ENCODE measurements around the gene C1GALT1. TPM values are rescaled to one million over a fixed set of nuclear protein-coding genes. Genes with fewer than 3 reads are reported as not detected.
A peak's percentile ranks its signal among the peaks of the same experiment; 100 is the strongest.

Gene C1GALT1
- total RNA-seq, 4 donors from 2014 or later: 6.8 to 37.6 (median 16.3) TPM

- WGBS, 2 donors (ENCODE audit: low coverage in 1 of 2): 100% methylated on average over 1 of the region's 1 CpG; no CpG with 5 or more reads in 1 of the 2 donors
- H3K27me3 ChIP-seq: no peaks in the 10 kb centered on the region
- H3K27ac ChIP-seq: no peak overlapping the region
- DNase-seq: no peak
- H3K4me3 ChIP-seq: no peak overlapping the region
- in situ Hi-C loops (cut with MboI; ENCODE audit: low pct_ligation_motif_present in 1 of 4, low pct_unique_long_range_greater_than_20kb in 1 of 4, low sequenced_read_pairs in 3 of 4): no loop called here
- H3K4me1 ChIP-seq: peaks cover 0 to 16% (median 4%) of the 10 kb centered on the region in 4 donors
- H3K36me3 ChIP-seq: no peaks in the 10 kb centered on the region
- intact Hi-C loops (cut with DNase I; ENCODE audit: low total_unique reads): no loop called here
- H3K9me3 ChIP-seq: peaks cover 0 to 3% of the 10 kb centered on the region in 2 donors
- TF ChIP-seq CTCF (IDR thresholded peaks at IDR 0.05): no peak
- TF ChIP-seq POLR2A (IDR thresholded peaks at IDR 0.05): no peak
- no peak for TF ChIP-seq EP300 (IDR thresholded peaks at IDR 0.05; ENCODE audit: low read depth)
- no peak for TF ChIP-seq POLR2AphosphoS5 (IDR thresholded peaks at IDR 0.05)
These were observed 3.4 kb upstream of the C1GALT1 start for GRCh38 chr7:7178906-7179305.

- in situ Hi-C loops (cut with MboI; ENCODE audit: low pct_ligation_motif_present in 1 of 4, low pct_unique_long_range_greater_than_20kb in 1 of 4, low sequenced_read_pairs in 3 of 4) (no loop called here), intact Hi-C loops (cut with DNase I; ENCODE audit: low total_unique reads) (no loop called here)
- 75 to 88% methylated on average over 8 of the region's 8 CpGs for WGBS, 2 donors (ENCODE audit: low coverage in 1 of 2)
These were observed 1.5 kb upstream of the C1GALT1 start for GRCh38 chr7:7180725-7181449.

GRCh38 chr7:7181519-7182155 lies 707 bp upstream of the C1GALT1 start:
- peaks cover 0 to 27% (median 12%) of the 10 kb centered on the region in 4 donors for H3K4me1 ChIP-seq
- intact Hi-C loops (cut with DNase I; ENCODE audit: low total_unique reads): no loop called here
- TF ChIP-seq EP300 (IDR thresholded peaks at IDR 0.05; ENCODE audit: low read depth): no peak
- no peak for TF ChIP-seq POLR2AphosphoS5 (IDR thresholded peaks at IDR 0.05)
- TF ChIP-seq CTCF (IDR thresholded peaks at IDR 0.05): no peak
- TF ChIP-seq POLR2A (IDR thresholded peaks at IDR 0.05): no peak
- H3K4me3 ChIP-seq: peak overlapping the region; percentile 25 to 92 (median 76)
- peak overlapping the region; percentile 93 to 99 (median 97) for H3K27ac ChIP-seq
- H3K9me3 ChIP-seq: no peaks in the 10 kb centered on the region
- in situ Hi-C loops (cut with MboI; ENCODE audit: low pct_ligation_motif_present in 1 of 4, low pct_unique_long_range_greater_than_20kb in 1 of 4, low sequenced_read_pairs in 3 of 4): no loop called here
- 1 to 7% methylated on average over 3 to 12 of the region's 12 CpGs for WGBS, 2 donors (ENCODE audit: low coverage in 1 of 2)
- peak; percentile 64 for DNase-seq
- H3K36me3 ChIP-seq: no peaks in the 10 kb centered on the region
- H3K27me3 ChIP-seq: no peaks in the 10 kb centered on the region

More at GRCh38 chr7:7180725-7181449, 1.5 kb upstream of the C1GALT1 start:
- H3K4me3 ChIP-seq: peak overlapping the region in 2 of 4 donors; percentile 61 to 92
- peak overlapping the region; percentile 93 to 99 (median 97) for H3K27ac ChIP-seq
- peak; percentile 8 for DNase-seq
- H3K27me3 ChIP-seq: no peaks in the 10 kb centered on the region
- no peaks in the 10 kb centered on the region for H3K9me3 ChIP-seq
- TF ChIP-seq POLR2A (IDR thresholded peaks at IDR 0.05): no peak
- no peak for TF ChIP-seq POLR2AphosphoS5 (IDR thresholded peaks at IDR 0.05)
- no peak for TF ChIP-seq CTCF (IDR thresholded peaks at IDR 0.05)
- no peak for TF ChIP-seq EP300 (IDR thresholded peaks at IDR 0.05; ENCODE audit: low read depth)
- H3K36me3 ChIP-seq: no peaks in the 10 kb centered on the region
- peaks cover 0 to 27% (median 12%) of the 10 kb centered on the region in 4 donors for H3K4me1 ChIP-seq

GRCh38 chr7:7183061-7183837 lies 905 bp downstream of the C1GALT1 start:
- in situ Hi-C loops (cut with MboI; ENCODE audit: low pct_ligation_motif_present in 1 of 4, low pct_unique_long_range_greater_than_20kb in 1 of 4, low sequenced_read_pairs in 3 of 4): no loop called here
- intact Hi-C loops (cut with DNase I; ENCODE audit: low total_unique reads): no loop called here

More at GRCh38 chr7:7183061-7183837, 905 bp downstream of the C1GALT1 start:
- TF ChIP-seq POLR2A (IDR thresholded peaks at IDR 0.05) (no peak), POLR2AphosphoS5 (IDR thresholded peaks at IDR 0.05) (no peak), CTCF (IDR thresholded peaks at IDR 0.05) (no peak), EP300 (IDR thresholded peaks at IDR 0.05; ENCODE audit: low read depth) (no peak)
- WGBS, 2 donors (ENCODE audit: low coverage in 1 of 2): 1 to 10% methylated on average over 7 to 27 of the region's 44 CpGs
- peak; percentile 78 for DNase-seq
- peak overlapping the region; percentile 61 to 92 (median 80) for H3K4me3 ChIP-seq
- H3K9me3 ChIP-seq: no peaks in the 10 kb centered on the region
- no peaks in the 10 kb centered on the region for H3K36me3 ChIP-seq
- no peaks in the 10 kb centered on the region for H3K27me3 ChIP-seq
- H3K27ac ChIP-seq: peak overlapping the region; percentile 93 to 99 (median 97)
- H3K4me1 ChIP-seq: peaks cover 0 to 27% (median 12%) of the 10 kb centered on the region in 4 donors
